K562 (cell line): ENCODE measurements around the gene POPDC3. TPM values are rescaled to one million over a fixed set of nuclear protein-coding genes. Genes with fewer than 3 reads are reported as not detected.
A peak's percentile ranks its signal among the peaks of the same experiment; 100 is the strongest.

Experiments
- ATAC-seq: fragments of 200-7000 bp; cut with Tn5 transposase; 3 replicates; pipeline ENCODE4 v1.9.1; 2020; ENCODE audit warnings: moderate library complexity
- BruUV-seq: library from RNA; stranded (reverse); fragments of 400-500 nt; replicated peaks from 2 replicates; lab custom pipeline; 2021; lab: Mats Ljungman, UMichigan
- CTCF ChIA-PET: fragments of 300-600 bp; formaldehyde crosslinking; extraction: SDS; loops from one replicate; lab custom pipeline; 2021; ENCODE audit warnings: low intra/inter-chr PET ratio; lab: Yijun Ruan, JAX
- POLR2A ChIA-PET: fragments of 300-600, 350-650 bp; sonication (Branson Sonifier 250); formaldehyde crosslinking; extraction: SDS; loops from one replicate; lab custom pipeline; 2021; ENCODE audit warnings: antibody characterized with exemption, inconsistent platforms; lab: Yijun Ruan, JAX
- DNase-seq, 4 experiments: peaks; one replicate each; pipeline versions ENCODE4 v3.0.0 to v3.0.0-alpha.2; 2011 to 2018; ENCODE audit warnings: low spot score in 3 of 4, mixed read lengths in 3 of 4; ENCODE audit errors: extremely low read depth in 1 of 4
- FAIRE-seq: peaks from 2 replicates; lab custom pipeline; 2011; peaks lifted over from hg19 to GRCh38; lab: Jason Lieb, UNC
- H2AFZ ChIP-seq: 2 replicates; pipeline ENCODE4 v1.6.0; 2011; ENCODE audit warnings: low read depth, low read length, control low read depth, inconsistent platforms
- H3K27ac ChIP-seq: fragments of 200-600 bp; 3 replicates; pipeline ENCODE4 v1.8.0; 2011; ENCODE audit warnings: low read depth, mild to moderate bottlenecking, control low read depth, inconsistent platforms, low read length, moderate library complexity, mixed read lengths; ENCODE audit errors: extremely low read depth
- H3K27me3 ChIP-seq, 2 experiments: fragments of 300-600 bp in 1 of 2; 2 replicates in 1 of 2; 3 replicates in 1 of 2; pipeline versions ENCODE4 v1.6.0 to v1.8.0; 2011; ENCODE audit warnings: inconsistent platforms in 2 of 2, low read length in 2 of 2, mild to moderate bottlenecking in 1 of 2, mixed read lengths in 1 of 2, moderate library complexity in 1 of 2; ENCODE audit not compliant: control insufficient read depth in 2 of 2, insufficient read depth in 2 of 2
- H3K36me3 ChIP-seq: fragments of 300-600 bp; 3 replicates; pipeline ENCODE4 v1.8.0; 2011; ENCODE audit warnings: mild to moderate bottlenecking, low read length, inconsistent platforms; ENCODE audit not compliant: control insufficient read depth, insufficient read depth
- H3K4me1 ChIP-seq, 2 experiments: fragments of 200-600 bp in 1 of 2; replicated peaks in 1 of 2; 2 replicates in 1 of 2; 3 replicates in 1 of 2; pipeline versions ENCODE4 v1.5.1 to v1.8.0; 2011; ENCODE audit warnings: inconsistent platforms in 2 of 2, low read length in 2 of 2, mild to moderate bottlenecking in 1 of 2, mixed read lengths in 1 of 2, moderate library complexity in 1 of 2; ENCODE audit not compliant: control insufficient read depth in 2 of 2, insufficient read depth in 2 of 2
- H3K4me2 ChIP-seq: 2 replicates; pipeline ENCODE4 v1.6.1; 2011; ENCODE audit warnings: low read length, control low read depth, inconsistent platforms, mixed read lengths; ENCODE audit not compliant: insufficient read depth
- H3K4me3 ChIP-seq: fragments of 200-600 bp; sonication (generic), shearing (Covaris generic); 2 replicates; pipeline ENCODE4 v1.5.1; 2016; ENCODE audit warnings: control low read depth, inconsistent platforms
- H3K79me2 ChIP-seq: fragments of 200-600 bp; 3 replicates; pipeline ENCODE4 v1.8.0; 2011; ENCODE audit warnings: low read length, inconsistent platforms; ENCODE audit not compliant: control insufficient read depth, insufficient read depth
- H3K9ac ChIP-seq, 2 experiments: 2 replicates each; pipeline versions ENCODE4 v1.6.0 to v1.6.1; 2011; ENCODE audit warnings: low read depth in 2 of 2, low read length in 2 of 2, control low read depth in 1 of 2, inconsistent platforms in 1 of 2, mild to moderate bottlenecking in 1 of 2, mixed read lengths in 1 of 2; ENCODE audit not compliant: insufficient read depth in 1 of 2
- H3K9me1 ChIP-seq: one replicate; pipeline ENCODE4 v1.6.0; 2011; ENCODE audit warnings: inconsistent platforms, mild to moderate bottlenecking, low read length, moderate library complexity; ENCODE audit not compliant: control insufficient read depth, insufficient read depth
- H3K9me3 ChIP-seq: replicated peaks from 2 replicates; pipeline ENCODE4 v1.5.1; 2011; ENCODE audit warnings: low read depth, low read length, inconsistent platforms; ENCODE audit not compliant: control insufficient read depth, insufficient read depth
- H4K20me1 ChIP-seq: replicated peaks from 2 replicates; pipeline ENCODE4 v1.6.1; 2011; ENCODE audit warnings: low read length, inconsistent platforms, mixed read lengths; ENCODE audit not compliant: control insufficient read depth, insufficient read depth
- CEBPB ChIP-seq: fragments of 450-650 bp; IDR thresholded peaks from 2 replicates; pipeline ENCODE4 v1.6.1; 2016; ENCODE audit warnings: missing genetic modification characterization, missing compliant biosample characterization
- FOSL1 ChIP-seq: fragments of 200-800 bp; sonication (Bioruptor generic); conservative IDR thresholded peaks from 2 replicates; pipeline ENCODE4 v1.6.1; 2016; ENCODE audit warnings: missing genetic modification characterization, missing compliant biosample characterization
- MAFF ChIP-seq: IDR thresholded peaks from 2 replicates; pipeline ENCODE4 v1.6.1; 2012; ENCODE audit warnings: low read length, improper control_type of control experiment
- MAFG ChIP-seq: fragments of 450-650 bp; conservative IDR thresholded peaks from 2 replicates; pipeline ENCODE4 v1.6.1; 2016; ENCODE audit warnings: missing genetic modification characterization, missing compliant biosample characterization
- MAFK ChIP-seq: IDR thresholded peaks from 2 replicates; pipeline ENCODE4 v1.6.1; 2011; ENCODE audit warnings: low read length, improper control_type of control experiment
- NFE2 ChIP-seq: IDR thresholded peaks from 2 replicates; pipeline ENCODE4 v1.6.1; 2014; ENCODE audit warnings: antibody characterized with exemption, low read depth
- NFE2L1 ChIP-seq: fragments of 450-650 bp; IDR thresholded peaks from 2 replicates; pipeline ENCODE4 v1.6.1; 2016; ENCODE audit warnings: missing genetic modification characterization, low read depth, mild to moderate bottlenecking, missing compliant biosample characterization, moderate library complexity, borderline replicate concordance
- PHF20 ChIP-seq: fragments of 450-650 bp; IDR thresholded peaks from 2 replicates; pipeline ENCODE4 v1.6.1; 2018; ENCODE audit not compliant: partially characterized antibody
- POLR2H ChIP-seq: IDR thresholded peaks from 2 replicates; pipeline ENCODE4 v1.6.1; 2016; ENCODE audit warnings: missing genetic modification characterization, low read depth, mild to moderate bottlenecking, control low read depth, missing compliant biosample characterization, moderate library complexity
- SMARCA4 ChIP-seq: fragments of 450-650 bp; IDR thresholded peaks from 2 replicates; pipeline ENCODE4 v1.6.1; 2016
- SOX6 ChIP-seq: fragments of 450-650 bp; IDR thresholded peaks from 2 replicates; pipeline ENCODE4 v1.6.1; 2014; ENCODE audit warnings: mild to moderate bottlenecking
- ZNF282 ChIP-seq: sonication (generic); formaldehyde crosslinking; IDR thresholded peaks from 2 replicates; pipeline ENCODE4 v1.8.1; 2023; ENCODE audit warnings: missing genetic modification reagents
- ZNF311 ChIP-seq: fragments of 250-450 bp; sonication (Bioruptor Pico); IDR thresholded peaks from 2 replicates; pipeline ENCODE4 v1.4.0; 2020; ENCODE audit warnings: mild to moderate bottlenecking, moderate library complexity
- ZNF316 ChIP-seq: fragments of 450-650 bp; IDR thresholded peaks from 2 replicates; pipeline ENCODE4 v1.6.1; 2016
- WGBS: fragments of 100-300 bp; shearing (Covaris generic); methylation state at CpG from one replicate; pipeline ENCODE4 v1.1.6; 2016; ENCODE audit warnings: low coverage, mixed read lengths; ENCODE audit not compliant: insufficient coverage; ENCODE audit errors: missing lambda C conversion rate; 5-methylcytosine and 5-hydroxymethylcytosine counted together
- in situ Hi-C: fragments of 300-500 bp; cut with MboI; formaldehyde crosslinking; loops from 4 replicates; pipeline ENCODE4 v1.15.0; 2018; ENCODE audit warnings: inconsistent platforms, mixed read lengths
- intact Hi-C: fragments of 100-400 bp; cut with micrococcal nuclease; formaldehyde crosslinking; loops from 2 replicates; pipeline ENCODE4 v1.14.2; 2022
- polyA plus RNA-seq, 8 experiments: library from polyadenylated mRNA; depleted of rRNA in 4 of 8; stranded (reverse) in 5 of 8; unstranded in 3 of 8; fragments of >200 nt; fragmentation: Nextera tagmentation in 2 of 8; fragmentation: Illumina TruSeq in 1 of 8; extraction: Ambion mirVana in 2 of 8; extraction: Trizol in 1 of 8; gene quantifications; 2 replicates each; pipeline versions ENCODE4 v1.2.1 to v1.2.3, GENCODE V29; 2011 to 2014; ENCODE audit warnings: inconsistent platforms in 1 of 8, missing spikeins in 1 of 8
- total RNA-seq, 7 experiments: library from RNA; depleted of rRNA in 6 of 7; stranded (reverse); fragments of >200 nt in 6 of 7; fragmentation: Illumina TruSeq in 2 of 7; extraction: Trizol in 2 of 7; gene quantifications; 2 replicates each; pipeline versions ENCODE4 v1.2.1 to v1.2.3, GENCODE V29; 2011 to 2021; ENCODE audit warnings: low replicate concordance in 1 of 7
- TF ChIP-seq, protein P1 (sequence below), 2 experiments: fragments of 450-650 bp in 1 of 2; sonication (generic) in 1 of 2; formaldehyde crosslinking in 1 of 2; IDR thresholded peaks; 2 replicates each; pipeline versions ENCODE4 v1.7.1 to v1.9.0; 2016 to 2022; ENCODE audit warnings: inconsistent platforms in 1 of 2, mild to moderate bottlenecking in 1 of 2, missing genetic modification reagents in 1 of 2

Gene POPDC3
- total and polyA plus RNA-seq, 9 of the 15 experiments (the other 6 are each of a cell fraction or from before 2014, with no cell fraction given) = 4.0 to 11.8 (median 5.4) TPM

DNA sequence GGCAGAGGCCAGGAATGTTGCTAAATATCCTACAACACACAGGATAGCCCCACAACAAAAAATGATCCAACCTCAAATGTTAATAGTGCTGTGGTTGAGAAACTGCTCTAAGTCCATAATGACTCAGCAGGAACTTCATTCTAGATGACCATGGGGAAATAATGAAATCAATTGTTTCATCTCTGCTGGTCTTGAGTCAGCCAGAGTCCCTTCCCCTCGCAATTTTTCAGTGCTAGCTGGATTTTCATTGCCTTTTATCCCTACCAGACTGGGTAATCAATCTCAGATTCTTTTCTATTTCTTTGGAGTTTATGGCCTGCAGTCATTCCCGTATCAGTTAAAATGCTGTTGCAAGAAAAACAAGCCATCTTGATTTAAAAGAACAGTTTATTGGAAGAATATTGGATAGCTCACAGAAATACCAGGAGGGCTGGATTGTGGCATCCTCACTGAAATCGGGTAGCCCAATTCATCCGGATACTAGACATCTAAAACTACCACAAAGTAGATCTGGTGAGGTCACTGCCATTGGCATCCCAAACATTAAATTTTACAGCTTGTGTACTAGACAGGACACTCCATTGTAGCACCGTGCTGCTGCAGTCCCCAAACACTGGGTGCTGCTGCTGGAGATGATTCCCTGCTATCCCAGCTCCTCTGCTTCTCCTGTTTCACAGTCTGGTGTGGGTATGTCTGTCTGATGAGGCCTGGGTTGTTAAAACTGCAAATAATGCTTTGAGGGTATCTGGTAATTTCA lies 30.3 kb upstream of the POPDC3 start:
- ATAC-seq = peak; percentile 75
- TF ChIP-seq SOX6 (peak; percentile 47; the same call in 1 of the 2 replicates), MAFF (peak; percentile 85), NFE2 (peak; percentile 96), ZNF311 (CRISPR knock-in tag) (no peak), CEBPB (tag) (peak; percentile 69), FOSL1 (peak; percentile 37; the same call in 1 of the 2 replicates), NFE2L1 (tag) (peak; percentile 90), ZNF316 (peak; percentile 89), MAFK (peak; percentile 86), POLR2H (tag) (no peak), MAFG (peak; percentile 96), ZNF282 (CRISPR knock-in tag) (no peak), SMARCA4 (peak; percentile 36; the same call in 1 of the 2 replicates), PHF20 (no peak)
- TF ChIP-seq, protein P1, sequence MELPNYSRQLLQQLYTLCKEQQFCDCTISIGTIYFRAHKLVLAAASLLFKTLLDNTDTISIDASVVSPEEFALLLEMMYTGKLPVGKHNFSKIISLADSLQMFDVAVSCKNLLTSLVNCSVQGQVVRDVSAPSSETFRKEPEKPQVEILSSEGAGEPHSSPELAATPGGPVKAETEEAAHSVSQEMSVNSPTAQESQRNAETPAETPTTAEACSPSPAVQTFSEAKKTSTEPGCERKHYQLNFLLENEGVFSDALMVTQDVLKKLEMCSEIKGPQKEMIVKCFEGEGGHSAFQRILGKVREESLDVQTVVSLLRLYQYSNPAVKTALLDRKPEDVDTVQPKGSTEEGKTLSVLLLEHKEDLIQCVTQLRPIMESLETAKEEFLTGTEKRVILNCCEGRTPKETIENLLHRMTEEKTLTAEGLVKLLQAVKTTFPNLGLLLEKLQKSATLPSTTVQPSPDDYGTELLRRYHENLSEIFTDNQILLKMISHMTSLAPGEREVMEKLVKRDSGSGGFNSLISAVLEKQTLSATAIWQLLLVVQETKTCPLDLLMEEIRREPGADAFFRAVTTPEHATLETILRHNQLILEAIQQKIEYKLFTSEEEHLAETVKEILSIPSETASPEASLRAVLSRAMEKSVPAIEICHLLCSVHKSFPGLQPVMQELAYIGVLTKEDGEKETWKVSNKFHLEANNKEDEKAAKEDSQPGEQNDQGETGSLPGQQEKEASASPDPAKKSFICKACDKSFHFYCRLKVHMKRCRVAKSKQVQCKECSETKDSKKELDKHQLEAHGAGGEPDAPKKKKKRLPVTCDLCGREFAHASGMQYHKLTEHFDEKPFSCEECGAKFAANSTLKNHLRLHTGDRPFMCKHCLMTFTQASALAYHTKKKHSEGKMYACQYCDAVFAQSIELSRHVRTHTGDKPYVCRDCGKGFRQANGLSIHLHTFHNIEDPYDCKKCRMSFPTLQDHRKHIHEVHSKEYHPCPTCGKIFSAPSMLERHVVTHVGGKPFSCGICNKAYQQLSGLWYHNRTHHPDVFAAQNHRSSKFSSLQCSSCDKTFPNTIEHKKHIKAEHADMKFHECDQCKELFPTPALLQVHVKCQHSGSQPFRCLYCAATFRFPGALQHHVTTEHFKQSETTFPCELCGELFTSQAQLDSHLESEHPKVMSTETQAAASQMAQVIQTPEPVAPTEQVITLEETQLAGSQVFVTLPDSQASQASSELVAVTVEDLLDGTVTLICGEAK (IDR thresholded peaks at IDR 0.05) = no peak
- TF ChIP-seq, protein P1 (CRISPR knock-in tag; IDR thresholded peaks at IDR 0.05) = no peak

More for the DNA sequence above, 30.3 kb upstream of the POPDC3 start:
- FAIRE-seq = peak; percentile 56
- H2AFZ ChIP-seq = peak overlapping the region; percentile 41; the same call in 1 of the 2 replicates
- H3K4me3 ChIP-seq = no peak overlapping the region
- H3K4me2 ChIP-seq = no peak overlapping the region
- DNase-seq = peak in 1 of 4 experiments; percentile 15
- H3K27ac ChIP-seq = no peak overlapping the region
- in situ Hi-C loops (no loop called here), intact Hi-C loops (no loop called here)
- no TSS peak for BruUV-seq
- H3K9me1 ChIP-seq = no peaks in the 10 kb centered on the region
- H3K79me2 ChIP-seq = no peaks in the 10 kb centered on the region
- ChIA-PET POLR2A (interaction anchor here (1.0 to 1.4 kb wide), 2 partner anchors 8 to 34 kb away, joined by 3 to 4 read pairs; no protein-coding TSS in a partner anchor), CTCF (no interaction called here)
- no peak overlapping the region for H3K9ac ChIP-seq
- H3K36me3 ChIP-seq = no peaks in the 10 kb centered on the region
- peaks cover 0 to 15% of the 10 kb centered on the region in 2 experiments; a peak in 3 of 5 replicates for H3K4me1 ChIP-seq
- peaks cover 0 to 2% of the 10 kb centered on the region in 2 experiments; a peak in 1 of 5 replicates for H3K27me3 ChIP-seq
- WGBS = 17% methylated on average over 5 of the region's 5 CpGs
- no peaks in the 10 kb centered on the region for H3K9me3 ChIP-seq
- H4K20me1 ChIP-seq = no peaks in the 10 kb centered on the region
